HepG2 (cell line): ENCODE results near the gene BLOC1S4. TPM values are rescaled to one million over a fixed set of nuclear protein-coding genes. Genes with fewer than 3 reads are reported as not detected.

ENCODE experiments used
- ADNP ChIP-seq: sonication (generic); formaldehyde crosslinking; IDR thresholded peaks from 2 replicates; pipeline ENCODE4 v1.4.0; 2020; ENCODE audit warnings: missing genetic modification reagents
- AKNA ChIP-seq: sonication (generic); formaldehyde crosslinking; IDR thresholded peaks from 2 replicates; pipeline ENCODE4 v1.4.0; 2020; ENCODE audit warnings: missing genetic modification reagents, borderline replicate concordance
- ARNT2 ChIP-seq: sonication (generic); formaldehyde crosslinking; IDR thresholded peaks from 2 replicates; pipeline ENCODE4 v1.8.0; 2022; ENCODE audit warnings: mild to moderate bottlenecking, low read depth, missing genetic modification reagents, moderate library complexity
- HNF4G ChIP-seq, 2 experiments: sonication (generic) in 1 of 2; formaldehyde crosslinking in 1 of 2; IDR thresholded peaks; 2 replicates each; pipeline versions ENCODE4 v1.4.0 to v1.6.1; 2011 to 2020; ENCODE audit warnings: borderline replicate concordance in 2 of 2, low read depth in 2 of 2, mild to moderate bottlenecking in 2 of 2, low read length in 1 of 2, missing genetic modification reagents in 1 of 2, moderate library complexity in 1 of 2
- NAIF1 ChIP-seq: sonication (generic); formaldehyde crosslinking; IDR thresholded peaks from 2 replicates; pipeline ENCODE4 v1.5.0; 2020; ENCODE audit warnings: mild to moderate bottlenecking, missing genetic modification reagents, borderline replicate concordance
- NFIB ChIP-seq: sonication (generic); formaldehyde crosslinking; IDR thresholded peaks from 2 replicates; pipeline ENCODE4 v1.9.0; 2021; ENCODE audit warnings: missing genetic modification reagents, mild to moderate bottlenecking, borderline replicate concordance
- PAF1 ChIP-seq: IDR thresholded peaks from 2 replicates; pipeline ENCODE4 v1.6.1; 2016; ENCODE audit warnings: missing genetic modification reagents, missing compliant biosample characterization
- RBAK ChIP-seq: sonication (generic); formaldehyde crosslinking; IDR thresholded peaks from 2 replicates; pipeline ENCODE4 v1.5.1; 2020; ENCODE audit warnings: mild to moderate bottlenecking, missing genetic modification reagents
- RFX3 ChIP-seq: IDR thresholded peaks from 2 replicates; pipeline ENCODE4 v1.6.1; 2016; ENCODE audit warnings: missing biosample characterization, missing genetic modification reagents
- RFX5 ChIP-seq: IDR thresholded peaks from 2 replicates; pipeline ENCODE4 v1.6.1; 2011; ENCODE audit warnings: low read depth, low read length, improper control_type of control experiment
- TIGD3 ChIP-seq: sonication (generic); formaldehyde crosslinking; IDR thresholded peaks from 2 replicates; pipeline ENCODE4 v1.5.1; 2020; ENCODE audit warnings: mild to moderate bottlenecking, missing genetic modification reagents, borderline replicate concordance
- ZNF282 ChIP-seq: fragments of 450-650 bp; IDR thresholded peaks from 2 replicates; pipeline ENCODE4 v1.6.1; 2018; ENCODE audit not compliant: partially characterized antibody
- ZNF382 ChIP-seq: sonication (generic); formaldehyde crosslinking; IDR thresholded peaks from 2 replicates; pipeline ENCODE4 v1.5.0; 2020; ENCODE audit warnings: missing genetic modification reagents, mild to moderate bottlenecking, borderline replicate concordance
- ZNF83 ChIP-seq: sonication (generic); formaldehyde crosslinking; IDR thresholded peaks from 2 replicates; pipeline ENCODE4 v1.4.0; 2020; ENCODE audit warnings: missing genetic modification reagents, mild to moderate bottlenecking, borderline replicate concordance
- ZSCAN12 ChIP-seq: sonication (generic); formaldehyde crosslinking; IDR thresholded peaks from 2 replicates; pipeline ENCODE4 v1.9.0; 2021; ENCODE audit warnings: mild to moderate bottlenecking, missing genetic modification reagents
- polyA plus RNA-seq, 8 experiments: library from polyadenylated mRNA; depleted of rRNA in 3 of 8; stranded (reverse) in 7 of 8; unstranded in 1 of 8; fragments of >200 nt; fragmentation: Illumina TruSeq in 4 of 8; extraction: Trizol in 4 of 8; gene quantifications; 2 replicates each; pipeline versions ENCODE4 v1.2.1 to v1.2.3, GENCODE V29; 2011 to 2016; ENCODE audit warnings: low read depth in 4 of 8, missing spikeins in 1 of 8, mixed read lengths in 1 of 8; ENCODE audit not compliant: insufficient read depth in 1 of 8
- total RNA-seq, 5 experiments: library from RNA; depleted of rRNA; stranded (reverse); fragments of >200 nt; fragmentation: Illumina TruSeq; extraction: Trizol; gene quantifications; 2 replicates each; pipeline ENCODE4 v1.2.3, GENCODE V29; 2016; ENCODE audit warnings: low read depth in 1 of 5
- TF ChIP-seq, protein P1 (sequence below): fragments of 450-650 bp; IDR thresholded peaks from 2 replicates; pipeline ENCODE4 v1.6.1; 2017; ENCODE audit warnings: mild to moderate bottlenecking
- TF ChIP-seq, protein P2 (sequence below): sonication (generic); formaldehyde crosslinking; IDR thresholded peaks from 2 replicates; pipeline ENCODE4 v1.8.1; 2023; ENCODE audit warnings: mild to moderate bottlenecking, missing genetic modification reagents
- TF ChIP-seq, protein P3 (sequence below): sonication (generic); formaldehyde crosslinking; IDR thresholded peaks from 2 replicates; pipeline ENCODE4 v1.8.0; 2022; ENCODE audit warnings: mild to moderate bottlenecking, missing genetic modification reagents, borderline replicate concordance

The BLOC1S4 gene
- total and polyA plus RNA-seq, 2 of the 13 experiments (the other 11 are each of a cell fraction or from before 2014, with no cell fraction given), result 15.5 to 20.9 TPM

GRCh38 chr4:6753103-6753560 is 37.2 kb downstream of the BLOC1S4 start (continued):
- no peak for TF ChIP-seq AKNA (CRISPR knock-in tag)
- TF ChIP-seq RBAK (CRISPR knock-in tag), result no peak
- TF ChIP-seq NAIF1 (CRISPR knock-in tag), result no peak
- no peak for TF ChIP-seq ZNF382 (CRISPR knock-in tag)
- no peak for TF ChIP-seq ZSCAN12 (CRISPR knock-in tag)
- TF ChIP-seq HNF4G (IDR thresholded peaks at IDR 0.05; ENCODE audit: borderline replicate concordance, low read depth, low read length), result peak; percentile 74; the same call in 1 of the 2 replicates
- peak; percentile 47; the same call in 1 of the 2 replicates for TF ChIP-seq HNF4G (CRISPR knock-in tag; IDR thresholded peaks at IDR 0.05; ENCODE audit: borderline replicate concordance, low read depth)
- TF ChIP-seq, protein P1, sequence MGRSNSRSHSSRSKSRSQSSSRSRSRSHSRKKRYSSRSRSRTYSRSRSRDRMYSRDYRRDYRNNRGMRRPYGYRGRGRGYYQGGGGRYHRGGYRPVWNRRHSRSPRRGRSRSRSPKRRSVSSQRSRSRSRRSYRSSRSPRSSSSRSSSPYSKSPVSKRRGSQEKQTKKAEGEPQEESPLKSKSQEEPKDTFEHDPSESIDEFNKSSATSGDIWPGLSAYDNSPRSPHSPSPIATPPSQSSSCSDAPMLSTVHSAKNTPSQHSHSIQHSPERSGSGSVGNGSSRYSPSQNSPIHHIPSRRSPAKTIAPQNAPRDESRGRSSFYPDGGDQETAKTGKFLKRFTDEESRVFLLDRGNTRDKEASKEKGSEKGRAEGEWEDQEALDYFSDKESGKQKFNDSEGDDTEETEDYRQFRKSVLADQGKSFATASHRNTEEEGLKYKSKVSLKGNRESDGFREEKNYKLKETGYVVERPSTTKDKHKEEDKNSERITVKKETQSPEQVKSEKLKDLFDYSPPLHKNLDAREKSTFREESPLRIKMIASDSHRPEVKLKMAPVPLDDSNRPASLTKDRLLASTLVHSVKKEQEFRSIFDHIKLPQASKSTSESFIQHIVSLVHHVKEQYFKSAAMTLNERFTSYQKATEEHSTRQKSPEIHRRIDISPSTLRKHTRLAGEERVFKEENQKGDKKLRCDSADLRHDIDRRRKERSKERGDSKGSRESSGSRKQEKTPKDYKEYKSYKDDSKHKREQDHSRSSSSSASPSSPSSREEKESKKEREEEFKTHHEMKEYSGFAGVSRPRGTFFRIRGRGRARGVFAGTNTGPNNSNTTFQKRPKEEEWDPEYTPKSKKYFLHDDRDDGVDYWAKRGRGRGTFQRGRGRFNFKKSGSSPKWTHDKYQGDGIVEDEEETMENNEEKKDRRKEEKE, result no peak
- no peak; the same call in 1 of the 2 replicates for TF ChIP-seq ARNT2
- no peak; the same call in 1 of the 2 replicates for TF ChIP-seq ZNF83 (CRISPR knock-in tag)
- no peak for TF ChIP-seq PAF1 (CRISPR knock-in tag)
- no peak for TF ChIP-seq ZNF282
- no peak for TF ChIP-seq NFIB (CRISPR knock-in tag)
- TF ChIP-seq TIGD3 (CRISPR knock-in tag), result no peak
- TF ChIP-seq, protein P2, sequence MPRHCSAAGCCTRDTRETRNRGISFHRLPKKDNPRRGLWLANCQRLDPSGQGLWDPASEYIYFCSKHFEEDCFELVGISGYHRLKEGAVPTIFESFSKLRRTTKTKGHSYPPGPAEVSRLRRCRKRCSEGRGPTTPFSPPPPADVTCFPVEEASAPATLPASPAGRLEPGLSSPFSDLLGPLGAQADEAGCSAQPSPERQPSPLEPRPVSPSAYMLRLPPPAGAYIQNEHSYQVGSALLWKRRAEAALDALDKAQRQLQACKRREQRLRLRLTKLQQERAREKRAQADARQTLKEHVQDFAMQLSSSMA (CRISPR knock-in tag), result no peak
- TF ChIP-seq RFX3 (CRISPR knock-in tag), result no peak
- TF ChIP-seq, protein P3, sequence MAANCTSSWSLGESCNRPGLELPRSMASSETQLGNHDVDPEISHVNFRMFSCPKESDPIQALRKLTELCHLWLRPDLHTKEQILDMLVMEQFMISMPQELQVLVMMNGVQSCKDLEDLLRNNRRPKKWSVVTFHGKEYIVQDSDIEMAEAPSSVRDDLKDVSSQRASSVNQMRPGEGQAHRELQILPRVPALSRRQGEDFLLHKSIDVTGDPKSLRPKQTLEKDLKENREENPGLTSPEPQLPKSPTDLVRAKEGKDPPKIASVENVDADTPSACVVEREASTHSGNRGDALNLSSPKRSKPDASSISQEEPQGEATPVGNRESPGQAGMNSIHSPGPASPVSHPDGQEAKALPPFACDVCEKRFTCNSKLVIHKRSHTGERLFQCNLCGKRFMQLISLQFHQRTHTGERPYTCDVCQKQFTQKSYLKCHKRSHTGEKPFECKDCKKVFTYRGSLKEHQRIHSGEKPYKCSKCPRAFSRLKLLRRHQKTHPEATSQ, result no peak
- TF ChIP-seq ADNP (CRISPR knock-in tag), result 0 out of 2 replicates have a peak, but pooled peaks have one; percentile 14
- no peak for TF ChIP-seq RFX5
